HepG2 (cell line): ENCODE data around the gene DNAJC30. TPM values are rescaled to one million over a fixed set of nuclear protein-coding genes. Genes with fewer than 3 reads are reported as not detected.

Experiments
- CSRNP1 ChIP-seq: sonication (generic); formaldehyde crosslinking; IDR thresholded peaks from 2 replicates; pipeline ENCODE4 v1.8.1; 2023; ENCODE audit warnings: mild to moderate bottlenecking, missing genetic modification reagents
- HBP1 ChIP-seq: IDR thresholded peaks from 2 replicates; pipeline ENCODE4 v1.6.1; 2016; ENCODE audit warnings: low read depth, control low read depth
- HOXA3 ChIP-seq: sonication (generic); formaldehyde crosslinking; IDR thresholded peaks from 2 replicates; pipeline ENCODE4 v1.5.0; 2020; ENCODE audit warnings: missing genetic modification reagents
- IKZF5 ChIP-seq: IDR thresholded peaks from 2 replicates; pipeline ENCODE4 v1.6.1; 2018; ENCODE audit warnings: missing genetic modification reagents, mild to moderate bottlenecking, missing compliant biosample characterization
- PHF20 ChIP-seq: sonication (generic); formaldehyde crosslinking; IDR thresholded peaks from 2 replicates; pipeline ENCODE4 v1.5.0; 2020; ENCODE audit warnings: mild to moderate bottlenecking, missing genetic modification reagents
- RBM39 ChIP-seq: fragments of 200-400 bp; formaldehyde crosslinking; IDR thresholded peaks from one replicate; pipeline ENCODE4 v1.6.1; 2018; ENCODE audit warnings: antibody characterized with exemption, mild to moderate bottlenecking, low read depth, low read length; ENCODE audit not compliant: poor library complexity, severe bottlenecking
- SALL1 ChIP-seq: sonication (generic); formaldehyde crosslinking; IDR thresholded peaks from 2 replicates; pipeline ENCODE4 v1.8.0; 2022; ENCODE audit warnings: mild to moderate bottlenecking, missing genetic modification reagents
- SKI ChIP-seq: fragments of 450-650 bp; IDR thresholded peaks from one replicate; pipeline ENCODE4 v1.6.1; 2018; ENCODE audit warnings: mild to moderate bottlenecking; ENCODE audit not compliant: partially characterized antibody
- TBX3 ChIP-seq: fragments of 450-650 bp; IDR thresholded peaks from 2 replicates; pipeline ENCODE4 v1.6.1; 2017; ENCODE audit warnings: antibody characterized with exemption, mild to moderate bottlenecking, inconsistent platforms, borderline replicate concordance
- XRCC5 ChIP-seq: fragments of 200-400 bp; formaldehyde crosslinking; optimal IDR thresholded peaks from 2 replicates; pipeline ENCODE3; 2017; ENCODE audit warnings: mild to moderate bottlenecking, low read length
- ZNF362 ChIP-seq: sonication (generic); formaldehyde crosslinking; IDR thresholded peaks from 2 replicates; pipeline ENCODE4 v1.4.0; 2020; ENCODE audit warnings: missing genetic modification reagents, mild to moderate bottlenecking, borderline replicate concordance
- ZNF407 ChIP-seq: sonication (generic); formaldehyde crosslinking; IDR thresholded peaks from one replicate; pipeline ENCODE4 v1.5.1; 2020; ENCODE audit warnings: mild to moderate bottlenecking, missing genetic modification reagents; ENCODE audit errors: not compliant biosample characterization
- ZNF563 ChIP-seq: sonication (generic); formaldehyde crosslinking; IDR thresholded peaks from 2 replicates; pipeline ENCODE4 v1.8.0; 2022; ENCODE audit warnings: mild to moderate bottlenecking, moderate library complexity, missing genetic modification reagents
- ZNF670 ChIP-seq: sonication (generic); formaldehyde crosslinking; IDR thresholded peaks from 2 replicates; pipeline ENCODE4 v1.8.0; 2022; ENCODE audit warnings: mild to moderate bottlenecking, missing genetic modification reagents, borderline replicate concordance
- ZNF672 ChIP-seq: sonication (generic); formaldehyde crosslinking; IDR thresholded peaks from 2 replicates; pipeline ENCODE4 v1.8.1; 2022; ENCODE audit warnings: missing genetic modification reagents
- polyA plus RNA-seq, 8 experiments: library from polyadenylated mRNA; depleted of rRNA in 3 of 8; stranded (reverse) in 7 of 8; unstranded in 1 of 8; fragments of >200 nt; fragmentation: Illumina TruSeq in 4 of 8; extraction: Trizol in 4 of 8; gene quantifications; 2 replicates each; pipeline versions ENCODE4 v1.2.1 to v1.2.3, GENCODE V29; 2011 to 2016; ENCODE audit warnings: low read depth in 4 of 8, missing spikeins in 1 of 8, mixed read lengths in 1 of 8; ENCODE audit not compliant: insufficient read depth in 1 of 8
- total RNA-seq, 5 experiments: library from RNA; depleted of rRNA; stranded (reverse); fragments of >200 nt; fragmentation: Illumina TruSeq; extraction: Trizol; gene quantifications; 2 replicates each; pipeline ENCODE4 v1.2.3, GENCODE V29; 2016; ENCODE audit warnings: low read depth in 1 of 5

DNAJC30 gene
- total and polyA plus RNA-seq, 2 of the 13 experiments (the other 11 are each of a cell fraction or from before 2014, with no cell fraction given), result 3.3 to 3.8 TPM

GRCh38 chr7:73715648-73716317, 32.5 kb upstream of the DNAJC30 start (continued):
- TF ChIP-seq CSRNP1 (CRISPR knock-in tag), result no peak
- 0 out of 2 replicates have a peak, but pooled peaks have one; percentile 39 for TF ChIP-seq HOXA3 (CRISPR knock-in tag)
- TF ChIP-seq RBM39, result no peak
- TF ChIP-seq PHF20, result no peak
- TF ChIP-seq SKI, result peak; percentile 92
- no peak; the same call in 1 of the 2 replicates for TF ChIP-seq ZNF563
- TF ChIP-seq ZNF407, result peak; percentile 60
- TF ChIP-seq ZNF672 (CRISPR knock-in tag), result no peak
- no peak for TF ChIP-seq TBX3
- TF ChIP-seq IKZF5, result peak; percentile 94
- TF ChIP-seq ZNF670, result no peak
- TF ChIP-seq ZNF362 (CRISPR knock-in tag), result peak; percentile 61
- peak; percentile 64 for TF ChIP-seq HBP1 (CRISPR knock-in tag)
- TF ChIP-seq XRCC5, result peak; percentile 19
- TF ChIP-seq SALL1 (CRISPR knock-in tag), result peak; percentile 54; the same call in 1 of the 2 replicates
